GM12892 (cell line): ENCODE results near the gene TNS3.

Experiments
- POLR2A ChIP-seq: IDR thresholded peaks from 2 replicates; pipeline ENCODE4 v1.6.1; 2011; ENCODE audit warnings: low read depth, low read length, control low read depth
- POLR2AphosphoS5 ChIP-seq: IDR thresholded peaks from 2 replicates; pipeline ENCODE4 v1.6.1; 2011; ENCODE audit warnings: low read depth, low read length, control low read depth

GRCh38 chr7:47553309-47553708 lies 28.6 kb downstream of the TNS3 start:
- TF ChIP-seq POLR2A (no peak), POLR2AphosphoS5 (no peak)
